Small intestine (tissue), 7 donors: ENCODE results near the gene CRMP1. TPM values are rescaled to one million over a fixed set of nuclear protein-coding genes. Genes with fewer than 3 reads are reported as not detected.

Source experiments
- DNase-seq, 2 donors: peaks; one replicate each; pipeline versions ENCODE4 v3.0.0 to v3.0.0-alpha.2; 2013
- FAIRE-seq: peaks from 2 replicates; lab custom pipeline; 2012; peaks lifted over from hg19 to GRCh38; lab: Jason Lieb, UNC
- H3K27ac ChIP-seq, 3 donors: one replicate each; pipeline ENCODE4 v1.5.1; 2013; ENCODE audit warnings: low read length in 2 of 3, mild to moderate bottlenecking in 2 of 3, control low read depth in 1 of 3, inconsistent platforms in 1 of 3, low read depth in 1 of 3, moderate library complexity in 1 of 3
- H3K27me3 ChIP-seq, 3 donors: one replicate each; pipeline ENCODE4 v1.6.1; 2013; ENCODE audit warnings: low read length in 3 of 3, inconsistent platforms in 1 of 3; ENCODE audit not compliant: control insufficient read depth in 3 of 3, insufficient read depth in 3 of 3
- H3K36me3 ChIP-seq, 3 donors: one replicate each; pipeline ENCODE4 v1.6.1; 2013; ENCODE audit warnings: low read length in 3 of 3, inconsistent platforms in 1 of 3, low read depth in 1 of 3, mild to moderate bottlenecking in 1 of 3, moderate library complexity in 1 of 3; ENCODE audit not compliant: control insufficient read depth in 3 of 3, insufficient read depth in 2 of 3
- H3K4me1 ChIP-seq, 3 donors: one replicate each; pipeline ENCODE4 v1.6.1; 2013; ENCODE audit warnings: low read length in 2 of 3, inconsistent platforms in 1 of 3, low read depth in 1 of 3, mild to moderate bottlenecking in 1 of 3, moderate library complexity in 1 of 3; ENCODE audit not compliant: control insufficient read depth in 3 of 3, insufficient read depth in 2 of 3
- H3K4me3 ChIP-seq, 3 donors: one replicate each; pipeline ENCODE4 v1.5.1; 2013; ENCODE audit warnings: low read length in 3 of 3, control low read depth in 1 of 3, inconsistent platforms in 1 of 3, low read depth in 1 of 3, mild to moderate bottlenecking in 1 of 3, moderate library complexity in 1 of 3
- H3K9me3 ChIP-seq, 2 donors: one replicate each; pipeline ENCODE4 v1.6.1; 2013; ENCODE audit warnings: low read depth in 1 of 2, low read length in 1 of 2; ENCODE audit not compliant: control insufficient read depth in 2 of 2, insufficient read depth in 1 of 2
- WGBS, 3 donors: extraction: QIAGEN DNeasy Blood & Tissue Kit; methylation state at CpG; one replicate each; pipeline ENCODE4 v1.1.7; 2013; 5-methylcytosine and 5-hydroxymethylcytosine counted together
- polyA plus RNA-seq, 4 donors: library from polyadenylated mRNA; stranded (reverse) in 3 of 4; unstranded in 1 of 4; fragments of 200-250 nt in 3 of 4; fragments of 120-200 nt in 1 of 4; gene quantifications; one replicate each; pipeline versions ENCODE4 v1.2.1 to v1.2.3, GENCODE V29; 2013
- donor health status: healthy with polysubstance abuse.
- donor health status: control.
- donor health status: control.
- donor health status: Bipolar disorder and iron deficiency.
- donor health status: healthy.

The CRMP1 gene
- polyA plus RNA-seq, 4 donors, result 0.22 to 9.1 (median 3.9) TPM

DNA sequence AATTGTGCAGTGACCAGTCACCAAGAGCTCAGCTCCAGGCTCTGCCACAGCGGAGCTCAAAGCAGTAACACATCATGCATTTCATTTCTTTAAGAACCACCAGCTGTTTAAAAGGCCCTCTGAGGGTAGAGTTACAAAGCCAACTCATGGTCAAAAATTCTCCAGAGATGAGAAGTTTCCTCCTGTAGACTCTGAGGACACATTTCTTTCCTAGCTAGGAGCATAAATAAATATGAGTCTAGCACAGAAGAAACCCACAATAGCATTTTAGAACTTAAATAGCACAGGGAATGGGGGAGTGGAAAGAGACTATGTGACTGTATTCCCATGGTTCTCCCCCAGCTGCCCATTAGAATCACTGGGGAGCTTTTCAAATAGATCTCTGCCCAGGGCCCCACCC, 6.5 kb upstream of the CRMP1 start:
- DNase-seq (no peak), FAIRE-seq (no peak)
- Histone ChIP-seq H3K9me3 (no peaks in the 10 kb centered on the region), H3K27ac (no peak overlapping the region), H3K4me3 (no peak overlapping the region), H3K36me3 (no peaks in the 10 kb centered on the region), H3K27me3 (peaks cover 0 to 8% (median 7%) of the 10 kb centered on the region in 3 donors), H3K4me1 (no peaks in the 10 kb centered on the region)
- 87 to 94% (median 91%) methylated on average over 1 of the region's 1 CpG for WGBS, 3 donors

- DNase-seq, result no peak
- Histone ChIP-seq H3K4me3 (no peak overlapping the region), H3K27me3 (peaks cover 0 to 20% (median 19%) of the 10 kb centered on the region in 3 donors), H3K4me1 (no peaks in the 10 kb centered on the region), H3K27ac (no peak overlapping the region), H3K36me3 (no peaks in the 10 kb centered on the region), H3K9me3 (no peaks in the 10 kb centered on the region)
- WGBS, 3 donors, result 83 to 84% (median 84%) methylated on average over 13 of the region's 13 CpGs
- FAIRE-seq, result no peak
Measured at GRCh38 chr4:5897674-5898073, 4.8 kb upstream of the CRMP1 start.

GRCh38 chr4:5895287-5895686, 2.4 kb upstream of the CRMP1 start:
- no peak for FAIRE-seq
- no peak for DNase-seq
- Histone ChIP-seq H3K27ac (no peak overlapping the region), H3K36me3 (no peaks in the 10 kb centered on the region), H3K27me3 (peaks cover 12 to 40% (median 37%) of the 10 kb centered on the region in 3 donors), H3K4me3 (no peak overlapping the region), H3K4me1 (no peaks in the 10 kb centered on the region), H3K9me3 (no peaks in the 10 kb centered on the region)
- 65 to 73% (median 65%) methylated on average over 4 of the region's 4 CpGs for WGBS, 3 donors

DNA sequence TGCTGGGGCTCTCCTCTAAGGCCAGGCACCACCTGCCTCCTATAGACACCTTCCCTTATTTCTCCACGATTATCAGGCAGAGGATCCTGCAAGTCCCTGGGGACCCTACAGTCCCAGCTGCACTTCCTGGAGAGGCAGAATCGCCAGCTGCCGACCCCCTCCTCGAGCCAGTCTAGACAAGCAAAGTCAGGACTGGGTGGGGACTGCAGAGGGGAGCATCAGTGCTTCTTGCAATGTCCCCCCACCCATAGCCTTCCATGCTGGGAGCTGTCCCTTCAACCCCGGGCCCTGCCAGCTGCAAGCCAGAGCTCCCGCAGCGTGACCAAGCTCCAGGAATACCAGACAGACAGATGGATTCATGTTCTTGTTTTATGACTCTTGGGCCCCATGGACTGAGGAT, 1.4 kb upstream of the CRMP1 start:
- H3K9me3 ChIP-seq, result peaks cover 0 to 2% of the 10 kb centered on the region in 2 donors
- H3K36me3 ChIP-seq, result no peaks in the 10 kb centered on the region
- FAIRE-seq (no peak), DNase-seq (no peak)
- no peak overlapping the region for H3K4me3 ChIP-seq
- H3K27me3 ChIP-seq, result peaks cover 16 to 51% (median 46%) of the 10 kb centered on the region in 3 donors
- H3K27ac ChIP-seq, result no peak overlapping the region
- WGBS, 3 donors, result 39 to 49% (median 41%) methylated on average over 7 of the region's 7 CpGs
- no peaks in the 10 kb centered on the region for H3K4me1 ChIP-seq

DNA sequence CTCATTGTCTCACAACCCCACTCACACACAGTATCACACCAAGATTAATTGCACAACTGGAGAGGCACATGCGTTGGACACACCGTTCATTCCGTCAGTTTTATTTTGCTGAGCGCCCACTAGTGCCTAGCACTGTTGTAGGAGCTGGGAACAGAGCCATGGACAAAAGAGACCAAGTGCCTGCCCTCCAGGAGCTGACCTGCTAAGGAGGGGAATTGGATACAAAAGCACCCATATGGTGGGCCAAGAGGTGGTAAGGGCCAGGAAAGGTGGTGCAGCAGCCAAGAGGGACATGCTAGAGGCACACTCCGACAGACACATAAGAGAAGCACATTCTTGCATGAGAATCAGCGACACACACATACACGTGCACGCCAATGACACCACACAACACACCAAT, 705 bp upstream of the CRMP1 start:
- Histone ChIP-seq H3K9me3 (peaks cover 0 to 2% of the 10 kb centered on the region in 2 donors), H3K4me1 (no peaks in the 10 kb centered on the region), H3K27ac (no peak overlapping the region), H3K27me3 (peaks cover 22 to 56% (median 49%) of the 10 kb centered on the region in 3 donors), H3K4me3 (no peak overlapping the region), H3K36me3 (no peaks in the 10 kb centered on the region)
- WGBS, 3 donors, result 68 to 77% (median 73%) methylated on average over 8 of the region's 8 CpGs
- DNase-seq (no peak), FAIRE-seq (no peak)

- H3K9me3 ChIP-seq, result peaks cover 0 to 2% of the 10 kb centered on the region in 2 donors
- no peak overlapping the region for H3K27ac ChIP-seq
- FAIRE-seq (no peak), DNase-seq (no peak)
- no peaks in the 10 kb centered on the region for H3K36me3 ChIP-seq
- H3K27me3 ChIP-seq, result peaks cover 32 to 55% (median 49%) of the 10 kb centered on the region in 3 donors
- WGBS, 3 donors, result 6 to 24% (median 13%) methylated on average over 56 to 100 of the region's 100 CpGs
- no peak overlapping the region for H3K4me3 ChIP-seq
- H3K4me1 ChIP-seq, result no peaks in the 10 kb centered on the region
Measured at GRCh38 chr4:5892323-5893003, 423 bp downstream of the CRMP1 start.

DNA sequence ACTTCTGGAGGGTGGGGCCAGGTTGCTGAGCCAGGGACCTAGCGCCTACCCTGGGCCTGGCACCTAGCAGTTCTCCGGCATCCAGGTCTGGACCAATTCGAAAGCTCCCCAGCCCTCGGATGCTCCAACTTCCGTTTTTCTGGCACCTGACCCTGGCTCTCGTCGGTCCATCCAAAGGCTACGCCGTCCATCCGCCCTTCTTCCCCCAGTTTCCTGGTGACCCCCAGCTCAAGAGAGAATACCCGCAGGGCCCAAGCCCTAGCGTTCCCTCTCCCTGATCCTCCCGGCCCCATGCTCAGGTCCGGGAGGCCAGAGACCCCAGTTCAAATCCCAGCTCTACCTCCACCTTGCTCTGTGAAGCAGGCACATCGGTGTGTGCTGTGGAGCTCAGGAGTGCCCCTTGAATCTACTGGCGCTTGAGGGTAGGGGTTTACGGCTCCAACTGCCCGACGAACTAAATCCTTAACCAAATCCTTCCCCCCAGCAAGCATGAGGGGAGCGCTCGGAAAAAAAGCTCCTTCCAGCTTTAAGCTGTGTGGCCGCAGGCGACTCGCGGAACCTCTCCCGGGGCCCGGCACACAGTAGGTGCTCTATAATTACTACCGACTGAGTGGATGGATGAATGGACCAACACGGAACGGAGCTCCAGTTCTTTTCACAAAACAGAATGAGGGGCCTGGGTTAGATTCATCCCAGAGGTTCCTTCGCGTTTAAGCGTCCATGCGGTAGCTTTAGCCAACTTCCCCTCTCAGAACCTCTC, 1.1 kb downstream of the CRMP1 start:
- Histone ChIP-seq H3K36me3 (no peaks in the 10 kb centered on the region), H3K9me3 (peaks cover 0 to 2% of the 10 kb centered on the region in 2 donors), H3K4me1 (no peaks in the 10 kb centered on the region), H3K27me3 (peaks cover 32 to 62% (median 50%) of the 10 kb centered on the region in 3 donors), H3K4me3 (no peak overlapping the region), H3K27ac (no peak overlapping the region)
- no peak for FAIRE-seq
- DNase-seq, result no peak
- 15 to 34% (median 30%) methylated on average over 34 of the region's 34 CpGs for WGBS, 3 donors

DNA sequence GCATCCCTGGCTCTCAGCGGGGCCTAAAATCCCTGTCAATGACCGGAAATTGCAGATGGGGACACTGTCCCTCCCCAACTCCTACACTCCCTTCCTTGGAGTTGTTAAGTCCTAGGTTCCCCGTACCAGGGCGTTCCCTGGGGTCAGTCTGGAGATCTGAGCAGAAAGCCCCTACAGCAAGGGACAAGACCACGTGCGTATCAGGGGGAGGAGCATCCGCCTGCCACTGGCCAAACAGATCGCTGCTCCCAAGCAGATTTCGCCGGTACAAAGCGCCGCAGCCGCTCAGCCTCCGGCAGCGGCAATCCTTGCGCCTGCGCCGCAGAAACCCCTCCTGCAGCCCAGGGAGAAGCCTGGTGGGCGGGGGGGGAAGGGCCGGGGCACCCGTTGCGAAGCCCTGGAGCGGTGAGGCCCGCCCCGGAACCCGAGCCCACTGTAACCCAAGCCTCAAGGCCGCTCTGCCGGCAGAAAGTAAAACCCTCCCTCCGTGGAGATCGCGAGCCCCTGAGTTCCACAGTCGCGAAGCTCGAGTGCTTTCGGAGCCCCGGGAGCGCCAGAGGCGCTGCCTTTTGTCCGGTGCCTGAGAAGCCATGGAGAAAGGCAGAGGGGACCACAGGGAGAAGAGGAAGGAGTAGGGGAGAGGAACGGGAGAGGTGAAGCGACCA, 2.7 kb downstream of the CRMP1 start:
- WGBS, 3 donors, result 4 to 8% (median 6%) methylated on average over 40 to 41 of the region's 41 CpGs
- FAIRE-seq (no peak), DNase-seq (peak in 1 of 2 donors; percentile 40)
- Histone ChIP-seq H3K4me1 (no peaks in the 10 kb centered on the region), H3K36me3 (no peaks in the 10 kb centered on the region), H3K27me3 (peaks cover 32 to 64% (median 54%) of the 10 kb centered on the region in 3 donors), H3K9me3 (peaks cover 0 to 2% of the 10 kb centered on the region in 2 donors), H3K27ac (no peak overlapping the region), H3K4me3 (peak overlapping the region in 1 of 3 donors; percentile 22)
